GM19438 (cell line): ENCODE results near the gene NCAM2.
"Not testable (repeated sequence)": the region's sequence is repeated elsewhere in the genome, so short reads cannot be mapped to it uniquely, and the experiment has no call there.

Experiments used
- ATAC-seq: cut with Tn5 transposase; IDR thresholded peaks from one replicate; pipeline ENCODE4 v1.9.1; 2021; ENCODE audit warnings: low read depth; ENCODE audit not compliant: unreplicated experiment

The NCAM2 gene

DNA sequence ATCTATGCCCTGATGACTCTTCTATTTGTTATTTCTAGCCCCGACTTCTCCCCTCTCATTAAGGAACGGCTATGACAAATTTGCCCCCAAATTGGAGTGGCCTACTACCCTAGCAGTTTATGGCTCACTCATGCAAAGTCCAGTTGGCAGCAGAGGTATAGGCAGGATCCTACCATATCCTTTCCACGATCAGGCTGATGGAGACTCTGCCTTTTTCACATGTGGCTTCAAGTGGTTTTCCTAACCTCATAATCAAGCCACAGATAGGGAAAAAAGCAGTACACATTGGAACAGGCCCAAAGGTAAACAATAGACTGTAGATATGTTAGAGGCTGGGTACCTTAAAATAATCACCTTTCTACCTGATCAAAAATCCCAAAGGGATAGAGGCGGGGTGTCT is 292.5 kb downstream of the NCAM2 start:
- no peak for ATAC-seq

- no peak for ATAC-seq
These were observed 293.8 kb downstream of the NCAM2 start for GRCh38 chr21:21291883-21292569.

DNA sequence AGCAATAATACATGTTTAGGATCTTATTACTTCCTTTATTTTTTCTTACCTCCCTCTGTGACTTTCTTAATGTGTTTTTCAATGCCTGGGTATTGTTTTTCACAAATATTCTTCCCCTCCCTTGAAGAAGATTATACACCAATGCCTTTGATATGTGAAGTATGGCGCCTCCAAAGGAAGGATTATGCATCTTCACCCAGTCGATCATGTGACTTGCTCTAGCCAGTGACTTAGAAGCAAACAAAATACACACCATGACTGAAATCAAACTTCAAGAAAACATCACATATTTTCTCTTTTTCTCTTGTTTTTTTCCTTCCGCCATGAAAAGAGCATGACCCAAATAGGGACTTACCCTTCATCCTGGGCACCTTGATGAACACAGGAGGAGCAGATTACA is 297.1 kb downstream of the NCAM2 start:
- ATAC-seq, result no peak

DNA sequence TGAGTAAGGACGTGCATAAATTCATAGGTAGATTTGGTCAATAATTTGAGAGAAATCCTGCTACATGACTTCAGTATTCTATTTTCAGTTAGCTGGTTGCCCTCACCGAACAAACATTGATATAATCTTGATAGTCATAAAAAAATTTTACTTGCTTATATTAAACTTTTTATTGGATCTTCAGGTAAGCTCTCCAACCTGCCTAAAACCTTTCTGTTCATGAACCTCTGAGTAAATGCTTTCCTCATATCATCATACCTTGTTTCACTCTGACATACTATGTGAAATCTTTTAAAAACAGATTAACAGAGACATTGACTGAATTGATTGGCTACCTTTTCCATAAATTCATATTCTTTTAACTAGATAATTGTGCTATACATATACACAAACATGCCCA is 299.0 kb downstream of the NCAM2 start:
- no peak for ATAC-seq

DNA sequence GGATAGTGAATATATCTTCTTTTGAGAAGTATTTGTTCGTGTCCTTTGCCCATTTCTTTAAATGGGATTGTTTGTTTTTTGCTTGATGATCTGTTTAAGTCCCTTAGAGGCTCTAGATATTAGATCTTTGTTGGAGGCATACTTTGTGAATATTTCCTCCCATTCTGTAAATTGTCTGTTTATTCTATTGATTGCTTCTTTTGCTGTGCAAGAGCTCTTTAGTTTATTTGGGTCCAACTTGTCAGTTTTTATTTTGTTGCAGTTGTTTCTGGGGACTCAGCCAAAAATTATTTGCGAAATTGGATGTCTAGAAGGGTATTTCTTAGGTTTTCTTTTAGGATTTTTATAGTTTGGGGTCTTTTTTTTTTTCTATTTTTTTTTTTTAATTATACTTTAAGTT is 302.8 kb downstream of the NCAM2 start:
- no peak for ATAC-seq

DNA sequence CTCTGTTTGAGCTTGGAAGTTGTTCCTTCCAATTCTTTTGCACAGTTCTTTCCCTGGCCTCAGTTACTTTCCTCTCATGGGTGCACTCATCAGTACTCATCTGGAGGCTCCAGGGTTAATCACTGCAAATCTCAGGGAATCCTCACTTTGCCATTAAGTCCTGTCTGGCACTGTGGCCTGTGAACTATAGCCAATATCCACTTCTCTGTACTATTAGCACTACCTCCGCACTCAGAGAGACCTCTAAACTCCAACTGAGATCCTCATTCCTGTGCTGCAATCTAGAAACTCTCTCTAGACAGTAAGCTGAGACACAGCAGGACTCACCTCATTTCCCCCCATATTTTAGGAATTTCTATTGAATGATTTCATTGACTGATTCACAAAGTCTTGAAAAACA is 311.3 kb downstream of the NCAM2 start:
- no peak for ATAC-seq

DNA sequence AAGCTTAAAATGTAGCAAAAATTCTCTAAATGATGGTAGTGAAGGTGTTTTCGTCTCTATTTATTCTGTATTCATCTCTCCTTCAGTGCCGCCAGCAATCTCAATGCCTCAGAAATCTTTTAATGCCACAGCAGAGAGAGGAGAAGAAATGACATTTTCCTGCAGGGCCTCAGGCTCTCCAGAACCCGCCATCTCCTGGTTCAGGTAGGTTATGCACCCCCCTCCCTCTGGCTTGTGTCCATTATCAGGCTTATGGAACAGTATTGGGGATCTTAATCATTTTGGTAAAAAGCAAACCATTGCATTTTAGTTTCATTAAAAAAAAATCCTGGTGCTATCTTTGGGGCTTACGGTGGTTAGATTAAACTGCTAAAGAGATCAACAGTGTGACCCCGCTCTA is 326.1 kb downstream of the NCAM2 start:
- ATAC-seq, result no peak

DNA sequence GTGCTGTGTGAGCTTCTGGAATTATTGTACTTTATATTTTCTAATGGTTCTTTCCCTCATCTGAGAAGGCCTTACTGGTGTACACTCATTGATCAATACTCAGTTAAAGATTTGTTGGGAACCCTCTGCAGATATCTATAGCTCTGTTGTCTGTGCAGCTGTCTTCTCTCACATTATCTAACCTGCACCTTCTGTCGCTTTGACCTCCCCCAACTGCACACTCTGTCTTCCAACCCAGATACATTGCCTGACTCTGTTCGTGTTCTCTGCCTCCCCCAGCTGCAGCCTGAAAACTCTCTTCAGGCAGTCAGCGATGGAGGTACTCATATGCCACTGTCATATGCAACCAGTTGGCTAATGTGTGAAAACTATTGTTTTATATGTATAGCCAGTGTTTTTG is 334.3 kb downstream of the NCAM2 start:
- ATAC-seq, result no peak

- no peak for ATAC-seq
These were observed 342.8 kb downstream of the NCAM2 start for GRCh38 chr21:21341041-21341440.

GRCh38 chr21:21345296-21345695 is 347.1 kb downstream of the NCAM2 start:
- ATAC-seq, result no peak

DNA sequence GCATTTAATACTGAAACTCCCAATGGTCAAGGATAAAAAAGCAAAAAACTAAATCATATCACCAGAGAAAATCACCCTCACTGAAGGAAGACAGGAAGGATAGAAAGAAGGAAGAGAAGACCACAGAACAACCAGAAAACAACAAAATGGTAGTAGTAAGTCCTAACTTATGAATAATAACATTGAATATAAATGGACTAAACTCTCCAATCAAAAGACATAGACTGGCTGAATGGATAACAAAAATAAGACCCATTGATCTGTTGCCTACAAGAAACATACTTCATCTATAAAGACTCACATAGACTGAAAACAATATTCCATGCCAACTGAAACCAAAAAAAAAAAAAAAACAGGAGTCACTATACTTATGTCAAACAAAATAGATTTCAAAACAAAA is 347.7 kb downstream of the NCAM2 start:
- no peak for ATAC-seq

- ATAC-seq, result no peak
These were observed 368.1 kb downstream of the NCAM2 start for GRCh38 chr21:21366277-21366676.

- ATAC-seq, result no peak
These were observed 369.4 kb downstream of the NCAM2 start for GRCh38 chr21:21367583-21367982.

DNA sequence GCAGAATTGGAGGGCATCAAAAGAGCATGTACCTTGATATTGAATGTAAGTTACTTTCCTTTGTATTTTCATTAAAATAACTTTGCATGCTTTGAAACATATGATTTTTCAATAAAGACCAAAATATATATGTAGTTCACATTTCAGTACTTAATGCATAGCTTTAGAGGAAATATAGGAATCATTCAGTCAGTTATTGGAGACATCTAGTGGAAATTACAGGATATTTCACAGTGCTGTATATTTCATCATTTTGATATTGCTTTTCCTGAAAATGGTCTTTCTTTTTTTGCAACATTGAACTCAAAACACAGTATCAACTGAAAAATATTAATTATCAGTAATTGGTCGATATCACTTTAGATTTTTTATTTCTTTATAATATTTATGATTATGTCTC is 375.8 kb downstream of the NCAM2 start:
- no peak for ATAC-seq

GRCh38 chr21:21383126-21383525 is 384.9 kb downstream of the NCAM2 start:
- no peak for ATAC-seq

GRCh38 chr21:21384977-21385376 is 386.8 kb downstream of the NCAM2 start:
- ATAC-seq, result no peak

DNA sequence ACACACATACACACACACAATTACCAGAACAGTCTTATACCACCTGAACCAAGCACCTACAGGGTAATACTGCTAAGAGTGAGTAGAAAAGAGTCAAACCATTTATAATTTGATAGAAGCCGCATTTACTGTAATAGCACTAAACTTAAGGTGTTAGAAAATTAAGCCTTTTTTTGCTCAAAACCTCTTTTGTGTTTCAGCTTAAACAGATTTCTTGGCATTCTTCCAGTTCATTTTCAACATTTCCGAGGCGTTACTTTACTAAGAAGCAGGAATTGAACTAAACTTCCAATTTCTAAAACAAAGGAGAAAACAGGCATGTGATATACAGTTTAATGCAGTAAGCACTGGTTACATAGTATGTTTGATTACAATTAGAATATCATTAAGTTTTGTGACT is 387.2 kb downstream of the NCAM2 start:
- ATAC-seq, result no peak

GRCh38 chr21:21387916-21388315 is 389.7 kb downstream of the NCAM2 start:
- ATAC-seq, result no peak

DNA sequence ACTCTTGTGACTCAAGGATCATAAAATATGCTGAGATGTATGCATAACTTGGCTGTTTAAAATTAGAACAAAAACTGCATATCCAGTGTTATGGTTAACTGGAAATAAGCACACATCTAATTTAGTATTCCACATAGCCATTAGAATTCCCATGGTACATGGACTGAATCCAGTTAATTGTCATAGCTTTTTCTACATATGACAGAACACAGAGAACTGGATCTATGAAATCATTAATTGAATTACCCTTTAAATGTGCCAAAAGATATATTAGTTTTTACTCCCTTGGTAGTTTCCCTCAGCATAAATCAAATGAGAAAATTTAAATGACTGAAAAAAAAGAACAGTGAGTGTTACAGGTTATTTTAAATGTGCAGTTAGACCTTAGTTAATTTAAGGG is 395.9 kb downstream of the NCAM2 start:
- no peak for ATAC-seq

DNA sequence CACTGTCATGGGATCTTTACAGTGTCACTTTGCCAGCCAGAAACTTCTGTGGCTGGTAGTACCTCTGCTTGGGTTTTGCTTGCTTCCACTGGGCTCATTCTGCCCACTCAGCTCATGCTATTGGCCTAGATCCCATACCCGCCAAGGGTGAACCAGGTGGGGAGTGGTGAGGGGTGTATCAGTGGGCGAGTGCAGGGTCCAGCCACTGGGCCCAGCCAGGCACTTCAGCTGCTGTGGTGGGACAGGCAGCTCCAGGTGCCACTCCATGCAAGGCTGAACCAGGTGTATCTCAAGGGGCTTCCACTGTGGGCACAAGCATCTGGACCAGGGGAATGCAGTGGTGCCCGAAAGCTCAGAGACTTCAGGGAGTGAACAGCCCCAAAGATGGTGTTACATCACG is 398.2 kb downstream of the NCAM2 start:
- no peak for ATAC-seq

GRCh38 chr21:21397464-21397863 is 399.3 kb downstream of the NCAM2 start:
- no peak for ATAC-seq

DNA sequence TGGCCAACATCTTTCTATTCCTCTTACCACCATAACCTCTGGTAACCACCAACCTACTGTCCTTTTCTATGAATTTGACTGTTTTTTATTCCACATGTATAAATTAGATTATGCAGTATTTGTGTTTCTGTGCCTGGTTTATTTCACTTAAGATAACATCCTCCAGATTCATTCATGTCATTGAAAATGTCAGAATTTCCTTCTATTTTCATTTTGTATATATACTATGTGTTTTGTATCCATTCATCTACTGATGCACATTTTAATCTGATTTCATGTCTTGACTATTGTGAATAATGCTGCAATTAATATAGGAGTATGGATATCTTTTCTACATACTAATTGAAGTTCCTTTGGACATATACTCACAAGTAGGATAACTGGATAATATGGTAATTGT is 403.2 kb downstream of the NCAM2 start:
- no peak for ATAC-seq

GRCh38 chr21:21402187-21402586 is 404.0 kb downstream of the NCAM2 start:
- ATAC-seq, result not testable (repeated sequence)
